ENCODE data around the gene AUNIP.

Gene AUNIP

DNA sequence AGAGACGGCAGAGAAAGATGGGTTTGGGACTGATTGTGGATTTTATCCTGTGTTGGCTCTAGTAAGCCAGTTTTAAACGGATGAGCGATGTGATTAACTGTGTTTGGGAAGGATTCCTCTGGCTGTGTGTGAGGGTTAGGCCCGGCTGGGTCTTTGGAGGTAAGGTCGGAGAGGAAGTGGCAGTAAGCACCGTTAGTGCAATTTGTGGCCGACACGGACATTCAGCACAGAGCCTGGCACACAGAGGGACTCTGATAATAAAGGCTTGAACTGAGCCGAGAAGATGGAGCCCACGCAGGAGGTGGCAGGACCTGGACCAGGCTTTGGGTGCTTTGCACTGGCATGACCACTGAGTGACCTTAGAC, 38.2 kb downstream of the AUNIP start:
- Mint-ChIP-seq H3K27me3 (ENCODE audit: low read depth) (no peaks in the 10 kb centered on the region), H3K4me3 (peak overlapping the region; percentile 91 to 97 (median 93)), H3K4me1 (peaks cover 37% of the 10 kb centered on the region), H3K36me3 (ENCODE audit: low read depth) (peaks cover 4% of the 10 kb centered on the region), H3K27ac (peak overlapping the region; percentile 91 to 94 (median 94)), H3K9me3 (no peaks in the 10 kb centered on the region)
- TF ChIP-seq, protein P1, sequence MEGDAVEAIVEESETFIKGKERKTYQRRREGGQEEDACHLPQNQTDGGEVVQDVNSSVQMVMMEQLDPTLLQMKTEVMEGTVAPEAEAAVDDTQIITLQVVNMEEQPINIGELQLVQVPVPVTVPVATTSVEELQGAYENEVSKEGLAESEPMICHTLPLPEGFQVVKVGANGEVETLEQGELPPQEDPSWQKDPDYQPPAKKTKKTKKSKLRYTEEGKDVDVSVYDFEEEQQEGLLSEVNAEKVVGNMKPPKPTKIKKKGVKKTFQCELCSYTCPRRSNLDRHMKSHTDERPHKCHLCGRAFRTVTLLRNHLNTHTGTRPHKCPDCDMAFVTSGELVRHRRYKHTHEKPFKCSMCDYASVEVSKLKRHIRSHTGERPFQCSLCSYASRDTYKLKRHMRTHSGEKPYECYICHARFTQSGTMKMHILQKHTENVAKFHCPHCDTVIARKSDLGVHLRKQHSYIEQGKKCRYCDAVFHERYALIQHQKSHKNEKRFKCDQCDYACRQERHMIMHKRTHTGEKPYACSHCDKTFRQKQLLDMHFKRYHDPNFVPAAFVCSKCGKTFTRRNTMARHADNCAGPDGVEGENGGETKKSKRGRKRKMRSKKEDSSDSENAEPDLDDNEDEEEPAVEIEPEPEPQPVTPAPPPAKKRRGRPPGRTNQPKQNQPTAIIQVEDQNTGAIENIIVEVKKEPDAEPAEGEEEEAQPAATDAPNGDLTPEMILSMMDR (IDR thresholded peaks at IDR 0.05; ENCODE audit: unreplicated experiment in 3 of 3): no peak

GRCh38 chr1:25820247-25821111, 38.8 kb downstream of the AUNIP start:
- peak overlapping the region; percentile 91 to 100 (median 94) for H3K27ac Mint-ChIP-seq
- peaks cover 37% of the 10 kb centered on the region for H3K4me1 Mint-ChIP-seq
- H3K4me3 Mint-ChIP-seq: peak overlapping the region; percentile 98 to 99 (median 98)
- no peaks in the 10 kb centered on the region for H3K9me3 Mint-ChIP-seq
- no peaks in the 10 kb centered on the region for H3K27me3 Mint-ChIP-seq (ENCODE audit: low read depth)
- TF ChIP-seq, protein P1 (IDR thresholded peaks at IDR 0.05; ENCODE audit: unreplicated experiment in 3 of 3): no peak
- H3K36me3 Mint-ChIP-seq (ENCODE audit: low read depth): peaks cover under 1% of the 10 kb centered on the region

GRCh38 chr1:25819491-25820246, 39.6 kb downstream of the AUNIP start, which contains the start of gene MTFR1L:
TSS of gene MTFR1L (plus strand) at chr1:25819954. CDS start at chr1:25823105, 3,151 bp downstream.
- H3K4me3 Mint-ChIP-seq: peak within 1 kb of the TSS; percentile 98 to 99 (median 98)
- no peaks in the 10 kb centered on the region for H3K9me3 Mint-ChIP-seq
- H3K4me1 Mint-ChIP-seq: peaks cover 37% of the 10 kb centered on the region
- peaks cover 9% of the 10 kb centered on the region for H3K36me3 Mint-ChIP-seq (ENCODE audit: low read depth)
- peak within 1 kb of the TSS; percentile 99 to 100 (median 100) for H3K27ac Mint-ChIP-seq
- TF ChIP-seq, protein P1 (IDR thresholded peaks at IDR 0.05; ENCODE audit: unreplicated experiment in 3 of 3): no peak
- no peaks in the 10 kb centered on the region for H3K27me3 Mint-ChIP-seq (ENCODE audit: low read depth)

DNA sequence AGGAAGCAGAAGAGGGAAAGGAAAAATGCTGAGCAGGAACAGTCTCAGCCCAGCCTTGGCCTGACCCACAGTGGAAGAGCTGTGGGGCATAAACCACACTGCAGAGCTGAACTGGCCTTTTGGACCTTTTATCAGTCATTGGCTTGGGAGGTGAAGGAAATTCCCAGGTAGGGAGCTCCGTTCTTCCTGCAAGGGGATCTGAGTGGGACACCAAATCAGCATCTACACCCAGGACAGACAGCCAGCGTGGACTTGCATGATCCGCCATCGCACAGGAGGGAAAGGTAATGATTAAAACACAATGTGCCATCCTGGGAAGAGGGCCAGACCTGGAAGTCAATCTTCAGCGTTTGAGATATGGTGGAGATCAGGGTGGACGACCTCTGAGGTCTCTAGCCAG, 40.7 kb downstream of the AUNIP start:
- Mint-ChIP-seq H3K27ac (peak overlapping the region; percentile 99 to 100 (median 100)), H3K27me3 (ENCODE audit: low read depth) (no peaks in the 10 kb centered on the region), H3K36me3 (ENCODE audit: low read depth) (peaks cover 10% of the 10 kb centered on the region), H3K4me1 (peaks cover 37% of the 10 kb centered on the region), H3K9me3 (no peaks in the 10 kb centered on the region), H3K4me3 (peak overlapping the region; percentile 98 to 99 (median 98))
- TF ChIP-seq, protein P1 (IDR thresholded peaks at IDR 0.05; ENCODE audit: unreplicated experiment in 3 of 3): no peak

DNA sequence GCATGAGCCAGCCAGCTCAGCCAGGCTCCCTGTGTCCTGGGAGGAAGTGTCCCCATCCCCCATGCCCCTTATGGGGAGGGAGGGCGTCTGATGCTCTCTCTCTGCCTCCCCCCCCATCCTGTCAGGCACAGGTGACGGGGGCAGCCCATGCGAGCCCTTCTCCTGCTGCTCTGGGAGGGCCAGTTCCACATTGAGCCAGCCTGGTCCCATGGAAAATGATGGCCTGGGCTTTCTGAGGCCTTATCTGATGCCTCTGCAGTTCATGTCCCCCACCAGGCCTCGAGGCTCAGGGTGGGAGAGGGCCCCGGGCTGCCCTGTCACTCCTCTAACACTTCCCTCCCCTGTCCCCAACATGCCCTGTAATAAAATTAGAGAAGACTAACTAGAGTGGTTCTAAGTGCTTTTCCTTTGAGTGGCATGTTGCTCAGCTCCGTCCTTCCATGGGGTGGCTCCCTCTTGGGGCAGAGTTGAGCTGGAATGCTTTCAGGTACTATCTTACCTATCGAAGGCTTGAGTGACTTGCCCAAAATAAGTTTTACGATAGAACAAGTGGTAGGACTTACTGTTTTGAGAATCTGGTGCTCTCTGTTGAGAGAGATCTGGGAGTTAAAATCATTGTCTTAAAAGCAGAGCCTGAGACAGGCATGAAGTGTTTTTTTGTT, 41.3 kb downstream of the AUNIP start:
- H3K9me3 Mint-ChIP-seq: no peaks in the 10 kb centered on the region
- H3K27me3 Mint-ChIP-seq (ENCODE audit: low read depth): no peaks in the 10 kb centered on the region
- H3K4me1 Mint-ChIP-seq: peaks cover 37% of the 10 kb centered on the region
- H3K27ac Mint-ChIP-seq: peak overlapping the region; percentile 99 to 100 (median 100)
- TF ChIP-seq, protein P1 (IDR thresholded peaks at IDR 0.05; ENCODE audit: unreplicated experiment in 3 of 3): peak in 1 of 3 experiments; percentile 14
- peak overlapping the region; percentile 98 to 99 (median 98) for H3K4me3 Mint-ChIP-seq
- H3K36me3 Mint-ChIP-seq (ENCODE audit: low read depth): peaks cover 14% of the 10 kb centered on the region

Measured in nephron (organoid).